Germinal center (tissue), 1 donor: ENCODE data around the gene SNX21.
"Not testable (repeated sequence)": the region's sequence is repeated elsewhere in the genome, so short reads cannot be mapped to it uniquely, and the experiment has no call there.

Source experiments
- DNase-seq: peaks from one replicate; pipeline ENCODE4 v3.0.0; 2012; ENCODE audit warnings: mixed read lengths, low spot score

The SNX21 gene

GRCh38 chr20:45833030-45833882, at the start of gene SNX21:
TSS of gene SNX21 (plus strand) at chr20:45833799. CDS start at chr20:45833920, 121 bp downstream.
- DNase-seq, result peak; percentile 50

GRCh38 chr20:45788351-45788750, 45.2 kb upstream of the SNX21 start:
- no peak for DNase-seq

GRCh38 chr20:45792317-45793118, 41.1 kb upstream of the SNX21 start:
- peak; percentile 31 for DNase-seq

GRCh38 chr20:45796337-45797065, 37.1 kb upstream of the SNX21 start:
- DNase-seq, result no peak

- DNase-seq, result not testable (repeated sequence)
These were observed 36.1 kb upstream of the SNX21 start for GRCh38 chr20:45797510-45797909.

- not testable (repeated sequence) for DNase-seq
These were observed 35.6 kb upstream of the SNX21 start for GRCh38 chr20:45797955-45798354.

- DNase-seq, result peak; percentile 72
These were observed 34.5 kb upstream of the SNX21 start for GRCh38 chr20:45798935-45799642.

- no peak for DNase-seq
These were observed 31.7 kb upstream of the SNX21 start for GRCh38 chr20:45801851-45802250.

GRCh38 chr20:45810191-45810970, 23.2 kb upstream of the SNX21 start:
- no peak for DNase-seq

GRCh38 chr20:45812157-45813005, 21.2 kb upstream of the SNX21 start, which contains the start of gene UBE2C:
TSS of gene UBE2C (plus strand) at chr20:45812644. CDS start at chr20:45812696, 52 bp downstream.
- peak; percentile 99 for DNase-seq

GRCh38 chr20:45813006-45813340, 20.6 kb upstream of the SNX21 start:
- DNase-seq, result no peak

GRCh38 chr20:45813489-45813888, 20.1 kb upstream of the SNX21 start:
- no peak for DNase-seq

- no peak for DNase-seq
These were observed 19.3 kb upstream of the SNX21 start for GRCh38 chr20:45814314-45814713.

- no peak for DNase-seq
These were observed 16.6 kb upstream of the SNX21 start for GRCh38 chr20:45816951-45817350.

- no peak for DNase-seq
These were observed 16.0 kb upstream of the SNX21 start for GRCh38 chr20:45817376-45818194.

GRCh38 chr20:45818239-45818638, 15.4 kb upstream of the SNX21 start:
- no peak for DNase-seq

- DNase-seq, result no peak
These were observed 14.1 kb upstream of the SNX21 start for GRCh38 chr20:45819466-45819865.

- DNase-seq, result no peak
These were observed 11.7 kb upstream of the SNX21 start for GRCh38 chr20:45821947-45822346.

GRCh38 chr20:45822857-45823256, 10.7 kb upstream of the SNX21 start:
- DNase-seq, result no peak
